PFSK-1 (cell line): ENCODE data around the gene STAT6.
A peak's percentile ranks its signal among the peaks of the same experiment; 100 is the strongest.

Experiments used
- FOXP2 ChIP-seq: optimal IDR thresholded peaks from 2 replicates; pipeline ENCODE3; 2011; ENCODE audit warnings: borderline replicate concordance, control low read depth, inconsistent platforms; ENCODE audit not compliant: insufficient read depth; ENCODE audit errors: extremely low read length, extremely low read depth
- POLR2AphosphoS5 ChIP-seq: IDR thresholded peaks from 2 replicates; pipeline ENCODE4 v1.6.1; 2012; ENCODE audit warnings: low read depth, mild to moderate bottlenecking, control low read depth, low read length, moderate library complexity
- REST ChIP-seq, 2 experiments: IDR thresholded peaks; 2 replicates each; pipeline versions ENCODE4 v1.6.1 to v1.8.0; 2011 to 2012; ENCODE audit warnings: low read depth in 2 of 2, low read length in 2 of 2, control low read depth in 1 of 2, inconsistent platforms in 1 of 2, mild to moderate bottlenecking in 1 of 2, moderate library complexity in 1 of 2; ENCODE audit not compliant: insufficient read depth in 1 of 2
- SIN3A ChIP-seq: IDR thresholded peaks from 2 replicates; pipeline ENCODE4 v1.6.1; 2012; ENCODE audit warnings: mild to moderate bottlenecking, low read length, moderate library complexity, borderline replicate concordance; ENCODE audit not compliant: insufficient read depth
- TAF1 ChIP-seq: IDR thresholded peaks from 2 replicates; pipeline ENCODE4 v1.6.1; 2012; ENCODE audit warnings: low read length, control low read depth, borderline replicate concordance; ENCODE audit not compliant: insufficient read depth

Gene STAT6

GRCh38 chr12:57118711-57119271 is 7.6 kb upstream of the STAT6 start:
- no peak for TF ChIP-seq FOXP2
- TF ChIP-seq REST (IDR thresholded peaks at IDR 0.05; ENCODE audit: insufficient read depth in 1 of 2, low read depth in 2 of 2, low read length in 2 of 2) = no peak
- no peak for TF ChIP-seq TAF1
- TF ChIP-seq SIN3A = no peak
- no peak for TF ChIP-seq POLR2AphosphoS5

GRCh38 chr12:57116580-57117281 is 5.6 kb upstream of the STAT6 start:
- TF ChIP-seq TAF1 (no peak), FOXP2 (no peak), POLR2AphosphoS5 (no peak), REST (IDR thresholded peaks at IDR 0.05; ENCODE audit: insufficient read depth in 1 of 2, low read depth in 2 of 2, low read length in 2 of 2) (no peak), SIN3A (no peak)

- TF ChIP-seq TAF1 (no peak), POLR2AphosphoS5 (no peak), FOXP2 (no peak), SIN3A (no peak), REST (IDR thresholded peaks at IDR 0.05; ENCODE audit: insufficient read depth in 1 of 2, low read depth in 2 of 2, low read length in 2 of 2) (no peak)
Observed at GRCh38 chr12:57112492-57113294, 1.5 kb upstream of the STAT6 start.

- TF ChIP-seq POLR2AphosphoS5 (peak; percentile 55; the same call in 1 of the 2 replicates), SIN3A (no peak), REST (IDR thresholded peaks at IDR 0.05; ENCODE audit: insufficient read depth in 1 of 2, low read depth in 2 of 2, low read length in 2 of 2) (no peak), TAF1 (0 out of 2 replicates have a peak, but pooled peaks have one; percentile 27)
Observed at GRCh38 chr12:57110104-57111030, 795 bp downstream of the STAT6 start.
